ENCODE data around the gene CLPTM1L.

GRCh38 chr5:1358726-1359025 lies 13.8 kb upstream of the CLPTM1L start:
- no peak for TF ChIP-seq POLR2A (IDR thresholded peaks at IDR 0.05)
- no peak for TF ChIP-seq CTCF (IDR thresholded peaks at IDR 0.05)
- TF ChIP-seq POLR2AphosphoS5 (IDR thresholded peaks at IDR 0.05): no peak

Data from breast epithelium (tissue), 3 donors.